HG03025 (cell line): Measurements from ENCODE around the gene WWOX.

Experiments
- ATAC-seq: cut with Tn5 transposase; IDR thresholded peaks from one replicate; pipeline ENCODE4 v1.9.1; 2021; ENCODE audit warnings: mild to moderate bottlenecking, moderate library complexity; ENCODE audit not compliant: unreplicated experiment, low FRiP score

The WWOX gene

GRCh38 chr16:79158337-79158736 is 1058.9 kb downstream of the WWOX start:
- no peak for ATAC-seq

- no peak for ATAC-seq
These were observed 1060.0 kb downstream of the WWOX start for GRCh38 chr16:79159261-79160049.

GRCh38 chr16:79162977-79163376 is 1063.5 kb downstream of the WWOX start:
- no peak for ATAC-seq

- no peak for ATAC-seq
These were observed 1064.4 kb downstream of the WWOX start for GRCh38 chr16:79163691-79164387.

GRCh38 chr16:79164388-79164995 is 1065.0 kb downstream of the WWOX start:
- no peak for ATAC-seq

DNA sequence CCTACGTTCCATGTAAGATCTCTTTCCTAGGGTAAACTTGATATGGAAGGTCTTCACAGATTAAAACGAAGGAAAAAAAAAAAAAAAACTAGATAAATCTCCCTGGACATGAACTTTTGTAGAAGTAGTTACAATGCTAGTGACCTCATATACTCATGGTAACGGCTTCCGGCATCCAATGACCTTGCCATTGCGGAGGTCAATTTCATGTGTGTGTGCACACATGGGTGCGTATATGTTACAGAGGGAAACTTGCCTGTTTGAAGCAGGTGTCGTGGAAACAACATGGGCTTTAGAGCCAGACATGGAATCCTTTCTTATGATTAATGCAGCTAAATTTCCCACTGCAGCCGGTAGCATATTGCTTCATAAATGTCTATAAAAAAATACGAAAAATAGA is 1065.6 kb downstream of the WWOX start:
- ATAC-seq = no peak

GRCh38 chr16:79165506-79165905 is 1066.1 kb downstream of the WWOX start:
- no peak for ATAC-seq

- no peak for ATAC-seq
These were observed 1068.4 kb downstream of the WWOX start for GRCh38 chr16:79167893-79168292.

GRCh38 chr16:79168321-79168720 is 1068.9 kb downstream of the WWOX start:
- no peak for ATAC-seq

DNA sequence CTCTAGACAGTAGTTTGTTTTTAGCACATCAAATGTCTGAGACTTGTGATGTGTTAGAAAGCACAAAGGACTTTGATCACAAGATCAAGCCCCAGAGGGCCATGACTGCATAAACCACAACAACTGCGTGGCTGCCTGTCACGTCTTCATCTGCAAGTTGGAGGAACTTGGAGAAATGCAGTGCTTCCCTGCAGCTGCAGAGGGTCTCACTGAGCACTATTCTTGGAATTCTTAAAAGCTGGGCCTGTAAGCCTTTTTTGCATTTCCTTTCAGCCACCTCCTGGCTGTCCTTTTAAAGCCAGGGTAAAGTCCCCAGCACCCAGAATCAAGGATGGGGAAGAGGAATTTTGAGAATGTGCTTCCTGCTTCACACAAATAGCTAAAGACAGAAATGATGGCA is 1069.8 kb downstream of the WWOX start:
- no peak for ATAC-seq

DNA sequence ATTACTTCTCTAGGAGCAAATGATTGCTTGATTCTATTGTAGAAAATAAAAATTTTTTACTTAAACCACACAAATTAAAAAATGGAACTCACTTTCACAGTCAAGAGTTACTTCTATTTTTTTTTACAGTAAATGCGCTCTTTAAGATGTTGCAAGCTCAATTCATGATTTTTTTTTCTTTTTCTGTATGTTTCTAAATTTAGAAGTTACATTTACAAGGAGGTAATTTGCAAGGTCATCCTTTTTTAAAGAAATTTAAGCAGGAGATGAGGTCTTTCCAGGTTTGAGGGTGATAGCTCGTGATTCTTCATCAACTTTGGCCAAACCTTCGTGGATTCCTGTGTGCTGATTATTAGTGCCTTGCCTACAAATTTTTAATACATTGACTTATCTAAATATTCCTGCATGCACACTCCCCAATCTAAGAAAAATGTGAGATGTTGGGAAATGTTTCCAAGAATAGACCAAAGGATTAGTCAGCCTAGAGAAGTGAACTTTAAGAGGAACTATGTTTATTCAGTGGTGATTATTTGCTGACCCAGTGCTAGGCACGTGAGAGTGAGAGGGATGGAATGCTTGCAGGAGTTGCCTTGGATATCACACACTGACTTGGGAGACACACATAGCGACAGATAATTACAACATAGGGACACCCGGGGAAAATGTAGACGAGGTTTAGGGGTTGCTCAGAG is 1071.2 kb downstream of the WWOX start:
- no peak for ATAC-seq

- ATAC-seq = no peak
These were observed 1072.0 kb downstream of the WWOX start for GRCh38 chr16:79171504-79171903.

DNA sequence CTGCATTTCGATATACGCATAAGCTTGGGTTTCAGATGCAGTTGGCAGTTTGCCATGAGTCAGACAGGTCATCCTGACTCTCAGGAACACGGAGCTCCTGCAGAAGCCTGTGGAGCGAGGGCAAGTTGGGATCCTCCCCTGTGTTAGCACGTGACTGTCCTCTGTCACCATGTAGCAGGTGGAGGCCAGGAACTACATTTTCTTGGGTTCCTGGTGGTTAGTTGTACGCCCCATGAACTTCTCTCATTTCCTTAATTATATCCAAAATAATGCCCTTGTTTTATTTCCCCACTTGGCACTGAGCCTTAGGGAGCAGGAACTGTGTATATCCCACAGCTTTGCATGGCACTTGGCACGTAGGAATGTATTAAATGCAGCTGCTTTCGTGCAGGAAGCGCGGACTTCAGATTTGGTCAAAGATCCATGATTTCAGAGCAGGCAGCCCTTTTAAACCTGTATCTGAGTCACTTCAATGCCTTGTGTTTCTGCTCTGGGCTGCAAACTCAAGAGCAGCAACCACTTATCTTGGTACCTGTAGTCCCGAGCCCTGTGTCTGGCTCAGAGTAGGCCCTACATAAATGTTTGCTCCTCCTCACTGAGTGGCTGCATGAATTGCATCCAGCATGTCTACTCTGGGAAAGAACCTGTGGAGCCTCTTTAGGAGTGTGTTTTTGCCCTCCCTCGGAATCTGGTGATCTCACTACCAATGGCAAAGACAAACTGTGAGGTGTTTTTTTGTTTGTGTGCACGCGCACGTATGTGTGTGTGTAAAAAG is 1072.7 kb downstream of the WWOX start:
- no peak for ATAC-seq

GRCh38 chr16:79172976-79173500 is 1073.6 kb downstream of the WWOX start:
- ATAC-seq = no peak

DNA sequence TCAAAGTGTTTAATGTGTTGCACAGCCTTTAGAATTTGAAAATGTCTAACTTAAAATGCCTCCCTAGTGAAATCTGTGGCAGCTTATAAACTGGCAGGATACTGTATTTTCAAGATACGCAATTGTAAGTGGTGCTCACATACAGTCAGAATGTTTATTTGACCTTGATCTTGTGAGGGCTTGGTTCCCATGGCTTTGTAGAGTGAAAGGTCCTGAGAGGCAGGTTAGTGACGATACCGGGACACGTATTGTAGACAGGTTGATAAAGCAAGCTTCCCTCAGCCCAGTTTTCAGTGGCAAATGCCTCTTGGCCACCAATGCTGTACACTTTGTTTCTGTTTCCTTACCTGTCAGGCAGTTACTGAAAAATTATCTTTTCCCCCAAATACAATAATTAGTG is 1074.5 kb downstream of the WWOX start:
- no peak for ATAC-seq

DNA sequence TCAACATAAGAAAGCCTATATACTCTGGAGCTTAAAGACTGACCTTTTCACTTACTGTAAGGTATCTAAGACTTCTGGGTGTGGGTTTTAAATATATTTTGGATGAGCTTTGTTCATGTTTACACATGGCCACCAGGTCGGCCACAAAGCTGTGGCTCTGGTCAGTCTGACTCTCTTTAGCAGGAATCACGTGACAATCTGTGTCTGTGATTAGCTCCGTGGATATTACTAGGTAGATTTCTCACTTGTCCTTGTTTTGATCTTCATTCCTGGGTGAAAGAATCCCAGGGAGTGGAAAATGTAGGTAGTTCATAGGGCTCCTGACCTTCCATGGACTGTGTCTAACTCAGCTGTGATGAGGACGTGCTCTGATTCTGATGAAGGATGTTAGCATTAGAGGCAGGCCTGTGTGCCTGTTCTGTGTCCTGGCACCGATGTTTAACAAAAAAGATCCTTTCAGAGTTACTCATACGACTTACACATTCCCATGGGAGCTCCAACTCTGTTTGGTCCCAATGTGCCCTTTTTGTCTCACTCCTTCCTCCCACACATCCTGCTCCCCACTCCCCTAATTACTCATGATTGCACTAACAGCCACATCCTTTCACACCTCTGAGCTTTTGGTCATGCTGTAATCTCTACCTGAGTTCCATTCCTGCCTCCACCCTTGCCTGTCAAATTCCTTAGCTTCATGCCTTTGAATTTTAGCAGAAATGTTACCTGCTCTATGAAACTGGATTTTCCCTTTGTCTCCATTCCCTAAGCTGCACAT is 1076.0 kb downstream of the WWOX start:
- ATAC-seq = no peak

GRCh38 chr16:79177018-79177417 is 1077.6 kb downstream of the WWOX start:
- ATAC-seq = no peak

DNA sequence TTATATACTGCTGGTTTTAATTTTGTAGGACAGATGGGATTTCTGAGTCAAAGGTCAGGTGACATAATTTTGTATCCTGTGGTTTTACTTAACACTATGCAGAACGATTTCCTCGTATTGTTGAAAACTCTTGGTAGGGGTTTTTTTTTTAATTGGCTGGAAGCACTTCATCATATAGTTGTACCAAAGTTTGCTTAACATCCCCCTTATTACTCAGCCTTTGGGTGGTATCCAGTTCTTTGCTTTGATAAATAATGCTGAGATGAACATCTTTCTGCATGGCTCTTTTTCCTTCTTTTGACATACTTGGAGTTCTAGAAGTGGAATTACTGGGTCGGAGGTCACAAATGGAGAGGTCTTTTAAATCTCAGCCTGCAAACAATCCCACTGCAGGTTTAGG is 1082.0 kb downstream of the WWOX start:
- no peak for ATAC-seq

DNA sequence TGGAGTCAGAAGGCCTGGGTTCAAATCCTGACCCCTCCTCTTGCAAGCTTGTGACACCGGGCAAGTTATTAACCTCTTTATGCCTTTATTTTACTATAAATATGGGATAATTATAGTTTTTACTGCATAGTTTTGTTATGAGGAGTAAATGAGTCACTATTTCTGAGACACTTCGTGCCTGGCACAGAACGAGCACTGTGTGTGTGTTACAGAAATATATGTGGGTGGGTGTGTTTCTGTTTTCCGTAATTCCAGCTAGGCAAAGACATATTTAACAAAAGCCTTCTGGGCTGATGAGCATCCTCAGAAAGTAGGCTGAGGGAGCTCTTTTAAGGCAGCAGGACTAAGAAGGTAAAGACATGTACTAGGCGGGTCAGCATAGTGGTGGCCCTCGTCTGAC is 1083.2 kb downstream of the WWOX start:
- no peak for ATAC-seq
